Peyer's patch (tissue), 4 donors: Measurements from ENCODE around the gene GPR25.

Experiments
- POLR2A ChIP-seq, 2 donors: fragments of 450-650 bp; IDR thresholded peaks; one replicate each; pipeline ENCODE4 v1.5.1; 2017; ENCODE audit warnings: antibody characterized with exemption in 2 of 2, mild to moderate bottlenecking in 2 of 2, moderate library complexity in 2 of 2
- TF ChIP-seq, protein P1 (sequence below), 6 experiments: fragments of 450-650 bp in 4 of 6; fragments of 200-600 bp in 2 of 6; sonication (generic) in 1 of 6; IDR thresholded peaks; one replicate each; pipeline ENCODE4 v1.5.1; 2017 to 2019; ENCODE audit warnings: antibody characterized with exemption in 6 of 6, mild to moderate bottlenecking in 3 of 6, moderate library complexity in 1 of 6

DNA sequence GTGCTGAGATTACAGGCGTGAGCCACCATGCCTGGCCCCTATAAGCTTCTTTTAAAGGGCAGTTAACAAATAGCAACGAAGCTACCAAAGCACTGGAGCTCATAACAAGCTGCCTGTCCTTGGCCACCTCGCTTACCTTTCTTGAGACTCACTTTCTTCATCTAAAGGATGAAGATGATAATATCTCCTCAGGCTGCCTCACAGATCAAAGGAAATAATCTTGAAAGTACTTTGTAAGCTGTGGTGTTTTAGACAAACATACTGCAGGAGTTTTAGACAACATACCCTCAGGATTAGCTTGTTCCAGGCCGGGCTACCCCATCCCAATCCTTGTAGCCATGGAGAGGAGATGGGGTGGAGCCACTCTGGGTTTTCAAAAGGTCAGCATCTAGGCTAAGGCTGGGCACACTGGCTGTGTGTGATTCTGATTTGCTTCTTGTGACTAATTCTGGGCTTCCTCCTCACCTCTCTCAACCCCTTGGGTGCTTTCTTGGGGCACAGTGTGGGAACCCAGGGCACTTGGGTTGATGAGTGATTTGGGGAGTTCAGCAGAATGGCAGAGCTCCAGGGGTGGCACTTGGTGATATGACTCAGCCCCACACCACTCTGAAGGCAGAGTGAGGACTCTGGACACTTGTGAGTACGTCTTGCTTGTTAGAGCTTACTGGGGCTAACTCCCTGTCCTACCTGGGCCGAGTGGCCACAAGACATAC is 5.2 kb downstream of the GPR25 start:
- TF ChIP-seq, protein P1, sequence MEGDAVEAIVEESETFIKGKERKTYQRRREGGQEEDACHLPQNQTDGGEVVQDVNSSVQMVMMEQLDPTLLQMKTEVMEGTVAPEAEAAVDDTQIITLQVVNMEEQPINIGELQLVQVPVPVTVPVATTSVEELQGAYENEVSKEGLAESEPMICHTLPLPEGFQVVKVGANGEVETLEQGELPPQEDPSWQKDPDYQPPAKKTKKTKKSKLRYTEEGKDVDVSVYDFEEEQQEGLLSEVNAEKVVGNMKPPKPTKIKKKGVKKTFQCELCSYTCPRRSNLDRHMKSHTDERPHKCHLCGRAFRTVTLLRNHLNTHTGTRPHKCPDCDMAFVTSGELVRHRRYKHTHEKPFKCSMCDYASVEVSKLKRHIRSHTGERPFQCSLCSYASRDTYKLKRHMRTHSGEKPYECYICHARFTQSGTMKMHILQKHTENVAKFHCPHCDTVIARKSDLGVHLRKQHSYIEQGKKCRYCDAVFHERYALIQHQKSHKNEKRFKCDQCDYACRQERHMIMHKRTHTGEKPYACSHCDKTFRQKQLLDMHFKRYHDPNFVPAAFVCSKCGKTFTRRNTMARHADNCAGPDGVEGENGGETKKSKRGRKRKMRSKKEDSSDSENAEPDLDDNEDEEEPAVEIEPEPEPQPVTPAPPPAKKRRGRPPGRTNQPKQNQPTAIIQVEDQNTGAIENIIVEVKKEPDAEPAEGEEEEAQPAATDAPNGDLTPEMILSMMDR (IDR thresholded peaks at IDR 0.05), result no peak
- no peak for TF ChIP-seq POLR2A (IDR thresholded peaks at IDR 0.05)
